HS-27A (cell line): ENCODE data around the gene FAM222B.

Experiments
- DNase-seq: peaks from one replicate; pipeline ENCODE4 v3.0.0-alpha.2; 2012; ENCODE audit warnings: low read depth, missing footprints

Gene FAM222B

DNA sequence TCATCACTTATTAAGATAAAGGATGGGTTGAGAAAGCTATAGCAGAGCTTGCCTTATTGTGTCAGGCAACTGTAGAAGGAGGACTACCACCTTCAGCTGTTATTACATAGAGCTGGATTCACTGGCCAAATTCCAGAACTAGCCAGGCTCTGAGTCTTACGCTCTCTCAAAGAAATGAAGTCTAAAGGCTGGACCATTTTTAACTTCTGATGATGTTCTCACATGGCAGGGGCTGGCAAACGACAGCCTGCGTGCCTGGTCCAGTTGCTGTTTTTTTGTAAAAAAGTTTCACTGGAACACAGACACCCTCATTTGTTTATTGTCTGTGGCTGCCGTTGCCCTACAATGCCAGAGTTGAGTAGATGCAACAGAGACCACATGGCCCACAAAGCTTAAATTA, 77.6 kb downstream of the FAM222B start:
- DNase-seq, result no peak

DNA sequence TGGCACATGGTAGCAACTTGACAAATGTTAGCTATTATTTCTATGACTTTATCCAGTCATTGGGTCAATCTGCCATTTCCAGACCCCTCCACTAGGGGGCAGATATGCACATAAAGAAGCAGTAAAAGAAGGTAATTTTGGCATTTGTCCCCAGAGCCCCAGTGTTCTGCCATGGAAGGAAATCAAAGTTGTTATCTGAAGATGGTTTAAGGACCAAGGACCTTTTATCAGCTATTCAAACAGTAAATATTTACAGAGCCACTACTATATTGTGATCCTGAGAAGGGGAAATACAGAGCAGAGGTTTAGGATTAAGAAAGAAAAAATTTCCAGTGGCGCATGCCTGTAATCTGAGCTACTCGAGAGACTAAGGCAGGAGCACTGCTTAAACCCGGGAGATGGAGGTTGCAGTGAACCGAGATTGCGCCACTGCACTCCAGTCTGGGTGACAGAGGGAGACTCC, 78.8 kb downstream of the FAM222B start:
- DNase-seq, result no peak

DNA sequence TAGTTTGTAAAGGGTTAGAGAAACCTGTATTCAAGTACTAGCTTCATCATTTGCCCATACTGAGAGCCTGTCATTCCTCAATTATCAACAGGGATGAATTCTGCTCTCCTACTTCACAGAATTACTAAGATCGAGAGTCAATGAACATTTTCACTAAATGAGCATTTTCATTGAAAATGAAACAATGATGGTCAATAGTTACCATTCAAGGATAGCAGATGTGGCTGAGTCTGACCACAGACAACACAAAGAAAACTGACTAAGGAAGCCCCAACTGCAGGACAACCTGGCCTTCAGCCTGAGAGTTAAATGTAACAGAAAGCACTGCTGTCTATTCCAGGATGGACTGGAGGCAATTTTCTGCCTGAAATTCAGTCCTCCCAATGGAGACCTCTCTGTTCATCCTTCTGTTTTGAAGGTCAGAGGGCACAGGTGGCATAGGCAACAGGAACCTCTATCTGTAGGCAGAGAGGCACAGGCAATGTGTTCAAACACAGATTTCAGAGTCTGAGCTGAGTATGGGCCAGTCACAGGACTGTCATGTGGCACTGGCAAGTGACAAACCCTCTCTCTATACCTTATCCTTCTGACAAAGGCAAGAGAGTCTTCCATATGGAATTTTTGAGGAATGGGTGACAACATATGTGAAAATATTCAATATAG, 79.3 kb downstream of the FAM222B start:
- no peak for DNase-seq

DNA sequence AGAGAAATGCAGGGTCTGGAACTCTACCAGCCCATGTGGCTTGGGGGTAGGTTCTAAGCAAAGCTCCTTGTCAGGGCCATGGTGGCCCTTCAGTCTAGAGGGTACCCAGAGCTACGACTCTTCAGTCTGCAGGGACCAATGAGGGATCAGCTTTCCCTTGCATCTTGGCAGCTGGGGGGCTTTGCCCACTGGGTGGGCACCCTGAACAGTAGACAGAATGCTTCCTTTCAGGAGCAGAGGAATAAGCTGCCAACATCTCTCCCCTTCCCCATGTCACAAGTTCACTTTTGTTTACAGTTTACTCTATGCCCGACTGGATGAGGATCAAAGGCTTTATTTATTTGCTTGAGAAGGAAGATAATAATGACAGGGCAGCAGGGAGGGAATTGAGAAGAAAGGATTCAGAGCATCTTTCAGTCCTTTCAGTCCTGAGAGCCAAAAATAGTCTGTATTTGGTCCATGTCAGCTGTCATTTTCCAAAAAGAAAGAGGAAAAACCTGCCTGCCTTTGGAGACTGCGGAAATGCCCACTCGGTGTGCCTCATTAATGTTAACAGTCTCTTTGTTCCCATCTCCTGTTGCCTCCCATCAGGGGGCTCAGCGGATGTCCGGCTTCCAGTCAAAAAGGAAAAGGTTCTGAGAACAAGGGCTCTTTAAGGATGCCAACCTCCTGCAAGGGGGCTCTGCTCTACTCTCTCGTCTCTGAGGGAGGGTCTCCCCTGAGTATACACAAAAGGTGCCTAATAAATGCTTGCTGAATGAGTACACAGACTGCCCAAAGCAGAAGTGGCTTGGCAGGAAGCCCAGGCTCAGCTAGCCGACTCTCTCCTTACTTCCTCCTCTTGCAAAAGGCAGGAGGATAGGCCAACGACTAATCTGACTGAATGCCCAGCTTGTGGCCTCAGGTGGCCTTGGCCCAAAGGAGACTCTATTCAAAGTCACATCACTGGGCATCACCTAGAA, 81.7 kb downstream of the FAM222B start:
- no peak for DNase-seq

DNA sequence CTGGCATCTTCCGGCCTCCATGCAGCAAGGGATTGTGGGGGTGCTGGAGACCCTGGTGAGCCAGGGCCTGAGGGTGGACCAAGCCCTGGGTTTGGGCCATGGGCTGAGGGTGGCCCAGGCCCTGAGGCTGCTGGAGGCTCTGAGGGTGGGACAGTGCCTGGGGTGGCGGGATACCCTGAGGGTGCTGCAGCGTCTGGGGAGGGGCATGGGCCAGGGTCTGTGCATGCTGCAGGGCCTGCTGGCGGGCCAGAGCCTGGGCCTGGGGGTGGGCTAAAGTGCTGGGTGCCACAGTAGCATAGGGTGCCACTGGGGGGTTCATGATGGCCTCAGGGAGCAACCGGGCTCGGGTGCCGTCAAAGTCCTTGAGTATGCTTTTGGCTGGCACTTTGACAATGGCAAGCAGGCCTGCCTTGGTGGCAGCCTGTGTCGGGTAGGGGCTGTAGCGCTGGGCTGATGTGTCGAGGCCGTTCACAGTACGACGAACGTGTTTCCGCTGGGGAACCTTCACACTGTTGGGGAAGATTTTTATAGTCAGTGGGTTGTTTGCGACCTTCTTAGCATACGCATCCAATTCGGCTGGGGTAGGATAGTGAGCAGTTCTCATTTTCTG, 83.2 kb downstream of the FAM222B start:
- no peak for DNase-seq

DNA sequence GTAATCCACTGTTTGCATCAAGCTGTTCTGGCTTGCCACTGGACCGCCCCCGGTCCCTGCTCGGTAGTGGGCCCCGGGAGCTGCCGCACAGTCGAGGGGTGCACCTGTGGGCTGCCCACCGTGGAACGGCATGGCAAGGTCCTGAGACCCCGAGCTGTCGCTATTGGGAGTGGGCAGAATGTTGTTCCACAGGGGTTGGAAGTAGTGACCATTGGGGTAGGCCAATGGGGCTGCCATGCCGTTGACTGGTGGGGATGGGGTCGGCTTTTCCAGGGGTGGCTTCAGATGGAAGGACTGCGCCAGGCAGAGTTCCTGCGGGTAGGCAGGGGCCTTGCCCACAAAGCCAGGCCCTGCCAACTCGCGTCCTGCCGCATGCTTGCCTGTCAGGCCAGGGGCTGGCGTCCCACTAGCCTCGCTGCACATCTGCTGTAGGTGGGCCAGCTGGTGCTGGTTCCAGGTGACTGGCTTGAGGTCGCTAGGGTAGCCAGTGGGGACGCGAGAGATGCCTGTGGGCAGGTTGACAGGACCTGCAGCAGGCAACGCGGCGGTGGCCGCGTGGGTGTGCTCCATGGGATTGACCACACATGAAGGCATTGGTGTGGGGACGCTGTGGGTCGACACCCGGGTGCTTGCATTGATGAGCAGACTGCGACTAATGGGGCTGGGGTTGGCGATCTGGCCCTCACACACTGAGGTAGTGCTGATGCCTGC, 84.0 kb downstream of the FAM222B start:
- no peak for DNase-seq

DNA sequence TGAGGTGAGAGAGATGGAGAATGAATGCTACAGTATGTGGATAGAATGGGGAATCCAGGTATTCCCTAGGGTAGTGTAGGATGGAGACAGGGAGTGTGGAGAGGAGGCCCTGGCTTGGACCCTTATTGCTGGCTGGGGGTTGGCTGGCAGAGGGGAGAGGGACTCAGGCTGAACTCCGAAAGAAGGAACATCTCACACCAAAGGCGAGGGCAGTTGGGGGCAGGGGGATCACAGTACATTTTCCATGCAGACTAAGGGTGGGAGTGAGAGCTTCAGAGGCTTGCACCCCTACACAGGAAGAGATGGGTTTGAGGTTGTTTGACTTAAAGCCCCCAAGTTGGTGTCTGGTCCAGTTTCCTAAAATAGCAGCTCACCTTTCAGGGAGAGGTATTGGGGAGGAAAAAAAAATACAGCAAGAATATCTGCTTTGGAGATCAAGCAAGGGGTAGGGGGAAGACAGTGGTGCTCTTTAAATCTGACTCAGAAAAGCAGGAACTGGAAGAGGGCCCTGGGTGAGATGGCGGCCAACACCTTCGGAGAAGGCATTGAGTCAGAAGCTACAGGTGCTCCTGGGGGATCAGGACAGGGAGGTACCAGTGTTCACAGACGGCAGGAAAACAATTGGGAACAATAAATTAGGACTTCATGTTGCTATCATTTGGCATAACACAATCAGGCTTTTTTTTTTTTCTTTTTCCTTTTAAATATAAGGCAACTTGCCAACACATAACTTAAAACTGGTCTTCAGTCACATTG, 86.4 kb downstream of the FAM222B start:
- DNase-seq, result no peak

DNA sequence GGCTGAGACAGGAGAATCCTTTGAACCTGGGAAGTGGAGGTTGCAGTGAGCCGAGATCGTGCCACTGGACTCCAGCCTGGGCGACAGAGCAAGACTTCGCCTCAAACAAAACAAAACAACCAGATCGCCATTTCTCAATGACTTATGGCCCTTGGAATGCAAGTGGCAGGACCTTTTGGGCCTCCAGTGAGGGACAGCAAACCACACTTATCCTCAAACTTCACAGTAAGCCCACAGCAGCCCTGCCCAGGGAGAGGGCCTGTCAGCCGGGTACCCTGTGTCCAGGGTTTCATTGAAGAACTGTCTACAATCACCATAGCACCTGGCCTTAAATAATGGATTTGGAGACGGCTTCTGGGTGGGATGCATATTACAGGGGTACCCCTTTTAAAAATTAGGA, 87.1 kb downstream of the FAM222B start:
- no peak for DNase-seq

DNA sequence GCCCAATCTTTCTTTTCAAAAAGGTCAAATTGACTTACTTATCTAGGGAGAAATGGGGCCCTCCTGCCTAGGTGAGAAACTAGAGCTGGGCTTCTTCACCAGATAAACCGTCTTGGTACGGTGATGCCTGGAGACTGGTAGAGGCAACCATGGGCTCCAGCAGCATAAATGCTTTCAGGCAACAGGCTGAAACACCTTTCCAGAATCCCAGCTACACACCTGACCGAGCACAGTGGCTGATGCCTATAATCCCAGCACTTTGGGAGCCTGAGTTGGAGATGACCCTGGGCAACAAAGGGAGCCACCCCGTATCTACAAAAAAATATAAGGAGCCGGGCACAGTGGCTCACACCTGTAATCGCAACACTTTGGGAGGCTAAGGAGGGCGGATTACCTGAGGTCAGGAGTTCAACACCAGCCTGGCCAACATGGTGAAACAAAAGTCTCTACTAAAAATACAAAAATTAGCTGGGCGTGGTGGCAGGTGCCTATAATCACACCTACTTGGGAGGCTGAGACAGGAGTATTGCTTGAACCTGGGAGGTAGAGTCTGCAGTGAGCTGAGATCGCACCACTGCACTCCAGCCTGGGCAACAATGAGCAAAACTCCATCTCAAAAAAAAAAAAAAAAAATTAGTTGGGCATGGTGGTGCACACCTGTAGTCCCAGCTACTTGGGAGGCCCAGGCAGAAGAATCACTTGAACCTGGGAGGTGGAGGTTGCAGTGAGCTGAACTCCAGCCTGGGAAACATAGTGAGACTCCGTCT, 90.8 kb downstream of the FAM222B start:
- no peak for DNase-seq

DNA sequence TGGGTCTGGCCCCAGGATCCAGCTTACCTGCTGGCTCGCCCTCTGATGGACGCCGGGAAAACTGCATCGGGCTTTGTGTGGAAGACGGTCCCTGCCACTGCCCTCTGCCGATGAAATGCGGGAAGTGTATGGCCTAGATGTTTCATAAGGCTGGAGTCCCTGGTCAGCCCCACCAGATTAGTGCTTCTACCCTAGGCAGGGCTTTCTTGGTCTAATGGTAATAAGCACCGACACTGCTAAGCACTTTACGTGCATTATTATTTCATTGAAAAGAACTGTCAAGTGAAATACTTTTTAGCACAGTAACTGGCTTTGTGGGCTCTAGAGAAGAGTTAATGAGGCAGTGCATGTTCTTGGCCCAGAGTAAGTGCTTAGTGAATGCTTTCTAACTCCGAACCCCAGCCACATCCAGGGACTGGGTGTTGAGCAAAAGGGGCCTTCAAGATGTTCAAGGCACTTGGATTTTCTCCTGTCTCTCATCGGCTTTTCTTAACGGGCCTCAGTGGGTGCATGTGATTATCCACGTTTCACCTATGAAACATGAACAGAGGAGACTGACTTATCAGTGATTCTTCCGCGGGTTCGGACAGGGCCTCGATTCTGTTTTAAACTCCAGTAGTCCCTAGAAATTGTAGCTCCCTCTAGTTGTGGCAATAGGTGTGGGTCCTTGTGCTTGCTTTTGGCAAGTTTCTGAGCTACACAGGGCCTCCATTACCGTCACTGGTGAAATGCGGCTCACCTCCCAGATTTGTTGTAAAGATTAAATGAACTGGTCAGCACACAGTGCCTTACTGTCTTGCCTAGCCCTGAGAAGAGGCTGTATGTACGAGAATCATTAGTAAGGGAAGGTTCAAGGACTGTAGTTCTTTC, 92.2 kb downstream of the FAM222B start:
- DNase-seq, result no peak

DNA sequence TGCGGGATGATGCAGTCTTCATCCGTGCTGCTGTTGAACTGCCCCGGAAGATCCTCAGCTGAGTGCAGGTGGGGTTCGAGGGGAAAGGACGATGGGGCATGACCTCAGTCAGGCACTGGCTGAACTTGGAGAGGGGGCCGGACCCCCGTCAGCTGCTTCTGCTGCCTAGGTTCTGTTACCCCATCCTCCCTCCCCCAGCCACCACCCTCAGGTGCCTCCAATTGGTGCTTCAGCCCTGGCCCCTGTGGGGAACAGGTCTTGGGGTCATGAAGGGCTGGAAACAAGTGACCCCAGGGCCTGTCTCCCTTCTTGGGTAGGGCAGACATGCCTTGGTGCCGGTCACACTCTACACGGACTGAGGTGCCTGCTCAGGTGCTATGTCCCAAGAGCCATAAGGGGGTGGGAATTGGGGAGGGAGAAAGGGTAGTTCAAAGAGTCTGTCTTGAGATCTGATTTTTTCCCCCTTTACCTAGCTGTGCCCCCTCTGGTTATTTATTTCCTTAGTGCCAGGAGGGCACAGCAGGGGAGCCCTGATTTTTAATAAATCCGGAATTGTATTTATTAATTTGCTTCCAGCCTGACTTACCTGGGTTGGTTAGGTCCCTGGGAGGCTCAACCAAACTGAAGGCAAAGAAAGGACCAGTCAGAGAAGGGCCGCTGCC, 92.9 kb downstream of the FAM222B start:
- no peak for DNase-seq

DNA sequence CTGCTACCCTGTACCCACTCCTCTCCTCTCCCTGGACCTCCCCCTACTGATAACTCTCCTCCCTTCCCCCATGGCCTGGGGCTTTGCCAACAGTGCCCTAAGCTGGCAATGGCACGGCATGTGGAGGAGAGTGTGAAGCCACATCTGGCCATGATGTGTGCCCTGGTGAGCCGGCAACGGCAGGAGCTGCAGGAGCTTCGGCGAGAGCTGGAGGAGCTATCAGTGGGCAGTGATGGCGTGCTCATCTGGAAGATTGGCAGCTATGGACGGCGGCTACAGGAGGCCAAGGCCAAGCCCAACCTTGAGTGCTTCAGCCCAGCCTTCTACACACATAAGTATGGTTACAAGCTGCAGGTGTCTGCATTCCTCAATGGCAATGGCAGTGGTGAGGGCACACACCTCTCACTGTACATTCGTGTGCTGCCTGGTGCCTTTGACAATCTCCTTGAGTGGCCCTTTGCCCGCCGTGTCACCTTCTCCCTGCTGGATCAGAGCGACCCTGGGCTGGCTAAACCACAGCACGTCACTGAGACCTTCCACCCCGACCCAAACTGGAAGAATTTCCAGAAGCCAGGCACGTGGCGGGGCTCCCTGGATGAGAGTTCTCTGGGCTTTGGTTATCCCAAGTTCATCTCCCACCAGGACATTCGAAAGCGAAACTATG, 93.6 kb downstream of the FAM222B start:
- no peak for DNase-seq

DNA sequence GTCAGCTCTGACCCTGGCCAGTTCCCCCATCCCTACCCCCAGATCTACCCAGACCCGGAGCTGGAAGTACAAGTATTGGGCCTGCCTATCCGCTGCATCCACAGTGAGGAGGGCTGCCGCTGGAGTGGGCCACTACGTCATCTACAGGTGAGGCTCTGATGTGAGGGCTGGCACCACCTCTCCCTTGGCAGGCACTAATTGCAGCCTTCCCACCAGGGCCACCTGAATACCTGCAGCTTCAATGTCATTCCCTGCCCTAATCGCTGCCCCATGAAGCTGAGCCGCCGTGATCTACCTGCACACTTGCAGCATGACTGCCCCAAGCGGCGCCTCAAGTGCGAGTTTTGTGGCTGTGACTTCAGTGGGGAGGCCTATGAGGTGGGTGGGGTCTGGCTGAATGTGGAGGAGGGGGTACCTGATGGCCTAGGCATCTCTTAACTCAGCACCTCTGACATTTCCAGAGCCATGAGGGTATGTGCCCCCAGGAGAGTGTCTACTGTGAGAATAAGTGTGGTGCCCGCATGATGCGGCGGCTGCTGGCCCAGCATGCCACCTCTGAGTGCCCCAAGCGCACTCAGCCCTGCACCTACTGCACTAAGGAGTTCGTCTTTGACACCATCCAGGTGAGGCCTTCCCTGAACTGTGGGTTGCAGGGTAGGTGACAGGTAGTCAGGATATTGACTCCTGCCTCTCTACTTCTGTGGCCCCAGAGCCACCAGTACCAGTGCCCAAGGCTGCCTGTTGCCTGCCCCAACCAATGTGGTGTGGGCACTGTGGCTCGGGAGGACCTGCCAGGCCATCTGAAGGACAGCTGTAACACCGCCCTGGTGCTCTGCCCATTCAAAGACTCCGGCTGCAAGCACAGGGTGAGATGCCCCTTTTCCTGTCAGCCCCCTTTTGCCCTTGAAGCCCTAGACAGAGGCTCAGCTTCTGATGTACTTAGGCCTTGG, 94.5 kb downstream of the FAM222B start:
- no peak for DNase-seq

DNA sequence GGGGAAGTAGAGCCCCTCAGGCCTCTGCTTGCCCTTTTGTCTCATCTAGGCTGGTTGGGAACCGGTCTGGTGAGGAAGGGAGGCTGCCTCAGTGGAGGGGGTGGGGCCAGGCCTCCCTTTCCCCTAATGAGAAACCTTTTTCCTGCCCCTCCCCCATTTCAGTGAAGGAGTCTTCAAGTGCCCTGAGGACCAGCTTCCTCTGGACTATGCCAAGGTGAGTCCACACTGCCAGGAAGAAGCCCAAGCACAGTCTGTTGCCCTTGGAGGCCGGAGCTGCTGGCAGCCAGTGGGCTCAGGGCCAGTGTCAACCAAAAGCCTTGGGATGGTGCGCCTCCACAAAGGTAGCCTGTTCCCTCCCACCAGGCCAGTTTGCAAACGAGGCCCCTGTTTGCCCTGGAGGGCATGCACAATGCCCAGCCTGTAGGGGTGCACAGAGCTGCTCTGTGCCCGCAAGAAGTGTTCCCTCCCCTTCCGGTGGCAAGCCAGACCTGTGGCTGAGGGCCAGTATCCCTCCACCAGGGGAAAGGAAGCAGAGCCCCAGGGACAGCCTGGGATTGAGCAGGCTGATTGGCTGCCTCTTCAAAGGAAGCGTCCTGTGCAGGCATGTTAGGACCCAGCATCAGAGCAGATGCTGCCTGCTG, 95.4 kb downstream of the FAM222B start:
- no peak for DNase-seq

DNA sequence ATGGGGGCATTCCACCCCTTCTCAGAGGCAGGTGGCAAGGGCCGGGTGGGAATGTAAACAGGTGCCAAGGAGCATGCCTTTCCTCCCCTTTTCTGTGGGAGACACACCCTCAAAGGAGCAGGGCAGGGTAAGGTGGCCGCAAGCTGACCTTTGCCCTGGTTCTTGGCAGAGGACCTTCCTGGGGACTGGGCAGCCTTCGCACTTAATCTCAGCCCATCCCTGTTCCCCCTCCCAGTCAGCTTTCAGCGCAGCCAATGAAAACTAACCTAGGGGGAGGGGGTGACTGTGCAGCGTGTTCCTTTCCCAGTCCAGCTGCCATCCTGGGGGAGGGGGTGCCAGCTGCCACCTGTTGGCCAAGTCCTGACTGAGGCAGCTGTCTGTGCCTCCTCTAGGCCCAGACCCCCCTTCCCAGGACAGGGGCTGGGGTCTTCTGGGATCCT, 96.0 kb downstream of the FAM222B start:
- DNase-seq, result no peak

DNA sequence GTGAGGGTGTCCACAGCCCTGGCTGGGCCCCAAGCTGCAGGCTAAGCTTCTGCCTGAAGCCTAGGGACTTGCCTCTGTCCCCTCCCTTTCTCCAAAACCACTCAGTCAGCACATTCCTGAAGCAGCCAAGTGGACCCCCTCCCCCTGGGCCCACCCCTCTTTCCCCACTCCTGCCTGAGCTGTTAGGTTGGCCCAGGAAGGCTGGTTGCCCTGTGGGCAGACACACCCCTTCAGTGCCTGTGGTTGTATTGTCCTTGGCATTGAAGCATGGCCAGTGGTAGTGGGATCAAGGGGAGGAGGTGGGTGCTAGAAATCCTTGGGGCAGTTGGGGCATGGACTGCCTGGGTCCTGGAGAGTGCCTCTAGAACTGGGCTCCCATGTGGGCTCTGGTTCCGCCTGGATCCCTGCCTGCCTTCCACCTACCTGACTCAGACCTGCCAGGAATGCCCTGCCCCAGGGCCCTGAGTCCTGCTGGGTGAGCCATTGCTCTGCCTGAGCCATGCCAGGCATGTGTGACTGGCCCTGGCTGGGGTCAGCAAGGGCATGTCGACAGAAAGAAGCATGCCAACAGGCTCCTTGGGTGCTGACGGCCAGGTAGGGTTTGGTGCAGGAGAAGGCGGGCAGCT, 96.7 kb downstream of the FAM222B start:
- no peak for DNase-seq
